HCT116 (cell line): ENCODE measurements around the gene TSPAN31. TPM values are rescaled to one million over a fixed set of nuclear protein-coding genes. Genes with fewer than 3 reads are reported as not detected.

Experiments
- ATAC-seq: fragments of 200-7000 bp; cut with Tn5 transposase; 2 replicates; pipeline ENCODE4 v1.9.1; 2020; ENCODE audit warnings: mild to moderate bottlenecking, moderate library complexity
- BruUV-seq: library from RNA; stranded (reverse); fragments of 400-500 nt; replicated peaks from 2 replicates; lab custom pipeline; 2021; lab: Mats Ljungman, UMichigan
- CTCF ChIA-PET: fragments of 300-600 bp; sonication (Branson Sonifier 250); formaldehyde crosslinking; loops from one replicate; lab custom pipeline; 2021; ENCODE audit warnings: antibody characterized with exemption; lab: Charles Lee
- POLR2A ChIA-PET: fragments of 300-600, 350-600 bp; sonication (Branson Sonifier 250); formaldehyde crosslinking; loops from one replicate; lab custom pipeline; 2021; ENCODE audit warnings: antibody characterized with exemption; lab: Charles Lee
- RAD21 ChIA-PET, 2 experiments: fragments of 300-600 bp; sonication (Branson Sonifier 250); formaldehyde crosslinking; loops; one replicate each; lab custom pipeline; 2023; ENCODE audit warnings: low total read pairs in 2 of 2; ENCODE audit not compliant: uncharacterized antibody in 2 of 2, unreplicated experiment in 2 of 2, low non-redundant PET in 1 of 2; lab: Charles Lee
- DNase-seq: peaks from one replicate; pipeline ENCODE4 v3.0.0-alpha.2; 2010; ENCODE audit warnings: low read depth, low spot score
- H2AFZ ChIP-seq: fragments of 200-600 bp; shearing (Covaris generic), sonication (generic); 2 replicates; pipeline ENCODE4 v1.6.1; 2017; ENCODE audit warnings: low read depth, mixed run types, mixed read lengths, antibody characterized with exemption, low read length; ENCODE audit not compliant: poor library complexity, severe bottlenecking
- H3K27ac ChIP-seq: 2 replicates; pipeline ENCODE4 v1.5.1; 2012; ENCODE audit warnings: low read depth, low read length
- H3K27me3 ChIP-seq: fragments of 200-600 bp; sonication (generic); 2 replicates; pipeline ENCODE4 v1.6.1; 2016; ENCODE audit warnings: mixed run types, low read length, mixed read lengths; ENCODE audit not compliant: insufficient read depth
- H3K36me3 ChIP-seq, 2 experiments: fragments of 200-500 bp in 1 of 2; fragments of 200-600 bp in 1 of 2; sonication (Bioruptor generic) in 1 of 2; sonication (generic) in 1 of 2; 2 replicates each; pipeline versions ENCODE4 v1.5.1 to v1.6.1; 2014 to 2016; ENCODE audit warnings: low read length in 2 of 2, inconsistent platforms in 1 of 2, mixed read lengths in 1 of 2, mixed run types in 1 of 2; ENCODE audit not compliant: insufficient read depth in 2 of 2, control insufficient read depth in 1 of 2
- H3K4me1 ChIP-seq, 2 experiments: fragments of 200-600 bp in 1 of 2; sonication (generic) in 1 of 2; 2 replicates each; pipeline versions ENCODE4 v1.5.1 to v1.6.1; 2012 to 2017; ENCODE audit warnings: low read length in 2 of 2, inconsistent platforms in 1 of 2, mild to moderate bottlenecking in 1 of 2, mixed read lengths in 1 of 2, mixed run types in 1 of 2, moderate library complexity in 1 of 2; ENCODE audit not compliant: insufficient read depth in 2 of 2, control insufficient read depth in 1 of 2
- H3K4me2 ChIP-seq: fragments of 200-600 bp; sonication (generic); 2 replicates; pipeline ENCODE4 v1.6.1; 2017; ENCODE audit warnings: mixed run types, low read length, mixed read lengths
- H3K4me3 ChIP-seq, 2 experiments: fragments of 200-600 bp in 1 of 2; sonication (generic) in 1 of 2; replicated peaks in 1 of 2; 2 replicates each; pipeline ENCODE4 v1.5.1; 2011 to 2016; ENCODE audit warnings: low read length in 2 of 2, control low read depth in 1 of 2, low read depth in 1 of 2, mild to moderate bottlenecking in 1 of 2, mixed read lengths in 1 of 2, mixed run types in 1 of 2
- H3K79me2 ChIP-seq: fragments of 200-600 bp; sonication (generic); 2 replicates; pipeline ENCODE4 v1.6.1; 2017; ENCODE audit warnings: mild to moderate bottlenecking, mixed run types, low read length, moderate library complexity, mixed read lengths; ENCODE audit not compliant: insufficient read depth
- H3K9ac ChIP-seq: fragments of 200-600 bp; sonication (generic); 2 replicates; pipeline ENCODE4 v1.6.1; 2016; ENCODE audit warnings: low read length, mixed read lengths
- H3K9me2 ChIP-seq: fragments of 200-600 bp; sonication (generic), shearing (Covaris generic); 2 replicates; pipeline ENCODE4 v1.6.1; 2017; ENCODE audit warnings: mixed run types, mild to moderate bottlenecking, moderate library complexity; ENCODE audit not compliant: insufficient read depth
- H3K9me3 ChIP-seq, 2 experiments: fragments of 200-500 bp in 1 of 2; fragments of 200-600 bp in 1 of 2; sonication (Bioruptor generic) in 1 of 2; sonication (generic) in 1 of 2; 2 replicates each; pipeline ENCODE4 v1.6.1; 2014 to 2017; ENCODE audit warnings: low read length in 2 of 2, mixed read lengths in 2 of 2, inconsistent platforms in 1 of 2, low read depth in 1 of 2, mild to moderate bottlenecking in 1 of 2, mixed run types in 1 of 2, moderate library complexity in 1 of 2; ENCODE audit not compliant: control insufficient read depth in 1 of 2, insufficient read depth in 1 of 2
- H4K20me1 ChIP-seq: fragments of 200-600 bp; sonication (generic), shearing (Covaris generic); 2 replicates; pipeline ENCODE4 v1.6.1; 2017; ENCODE audit warnings: mixed run types, mild to moderate bottlenecking, moderate library complexity; ENCODE audit not compliant: insufficient read depth
- CBX3 ChIP-seq: IDR thresholded peaks from 2 replicates; pipeline ENCODE4 v1.6.1; 2012; ENCODE audit warnings: low read depth
- CEBPB ChIP-seq: IDR thresholded peaks from 2 replicates; pipeline ENCODE4 v1.6.1; 2012; ENCODE audit warnings: low read depth
- CTCF ChIP-seq, 3 experiments: fragments of 200-600 bp in 1 of 3; sonication (generic) in 1 of 3; IDR thresholded peaks in 2 of 3; conservative IDR thresholded peaks in 1 of 3; 2 replicates each; pipeline ENCODE4 v1.5.1; 2012 to 2017; ENCODE audit warnings: low read depth in 2 of 3, low read length in 2 of 3, antibody characterized with exemption in 1 of 3, borderline replicate concordance in 1 of 3, control low read depth in 1 of 3, mild to moderate bottlenecking in 1 of 3, mixed read lengths in 1 of 3, mixed run types in 1 of 3, moderate library complexity in 1 of 3; ENCODE audit not compliant: insufficient read depth in 1 of 3
- EGR1 ChIP-seq: IDR thresholded peaks from 2 replicates; pipeline ENCODE4 v1.6.1; 2012; ENCODE audit warnings: low read depth
- ELF1 ChIP-seq: IDR thresholded peaks from 2 replicates; pipeline ENCODE4 v1.6.1; 2012; ENCODE audit warnings: low read depth, borderline replicate concordance
- EZH2 ChIP-seq: fragments of 200-600 bp; sonication (generic); IDR thresholded peaks from 2 replicates; pipeline ENCODE4 v1.6.1; 2017; ENCODE audit warnings: antibody characterized with exemption, mixed run types
- FOSL1 ChIP-seq: IDR thresholded peaks from 2 replicates; pipeline ENCODE4 v1.6.1; 2012; ENCODE audit warnings: low read depth
- MAX ChIP-seq: IDR thresholded peaks from 2 replicates; pipeline ENCODE4 v1.6.1; 2012
- POLR2A ChIP-seq: IDR thresholded peaks from 2 replicates; pipeline ENCODE4 v1.7.0; 2011; ENCODE audit warnings: borderline replicate concordance; ENCODE audit not compliant: insufficient read depth, insufficient read length; ENCODE audit errors: extremely low read depth
- POLR2AphosphoS5 ChIP-seq: IDR thresholded peaks from 2 replicates; pipeline ENCODE4 v1.6.1; 2011; ENCODE audit warnings: mild to moderate bottlenecking, low read depth, low read length, moderate library complexity
- RAD21 ChIP-seq: IDR thresholded peaks from 2 replicates; pipeline ENCODE4 v1.6.1; 2012; ENCODE audit warnings: low read depth, mild to moderate bottlenecking
- REST ChIP-seq: IDR thresholded peaks from 2 replicates; pipeline ENCODE4 v1.6.1; 2012; ENCODE audit warnings: low read depth
- SP1 ChIP-seq: IDR thresholded peaks from 2 replicates; pipeline ENCODE4 v1.6.1; 2012; ENCODE audit warnings: low read depth
- SRF ChIP-seq: IDR thresholded peaks from 2 replicates; pipeline ENCODE4 v1.6.1; 2012; ENCODE audit warnings: low read depth
- ZBTB33 ChIP-seq: IDR thresholded peaks from 2 replicates; pipeline ENCODE4 v1.6.1; 2011; ENCODE audit warnings: mild to moderate bottlenecking, low read length, moderate library complexity; ENCODE audit not compliant: insufficient replicate concordance; ENCODE audit errors: extremely low read depth
- intact Hi-C: fragments of 100-400 bp; cut with micrococcal nuclease; formaldehyde crosslinking; loops from 2 replicates; pipeline ENCODE4 v1.10.0; 2022
- total RNA-seq: library from RNA; stranded (reverse); gene quantifications from one replicate; pipeline ENCODE4 v1.2.1, GENCODE V29; 2021; ENCODE audit not compliant: unreplicated experiment

Gene TSPAN31
- total RNA-seq, 1 experiment from 2014 or later, result 14.9 TPM

GRCh38 chr12:57718641-57719528 is 26.0 kb upstream of the TSPAN31 start (continued):
- no peak for TF ChIP-seq REST
- no peak for TF ChIP-seq FOSL1
- TF ChIP-seq POLR2A, result no peak
- no peak for TF ChIP-seq ELF1

GRCh38 chr12:57719777-57720605 is 24.8 kb upstream of the TSPAN31 start:
- no peak for ATAC-seq
- Histone ChIP-seq H3K79me2 (no peaks in the 10 kb centered on the region), H3K9me2 (no peaks in the 10 kb centered on the region)
- TF ChIP-seq MAX (no peak), POLR2AphosphoS5 (no peak), POLR2A (no peak), CTCF (IDR thresholded peaks at IDR 0.05 in 2 of 3, conservative IDR thresholded peaks at IDR 0.05 in 1 of 3; ENCODE audit: borderline replicate concordance in 1 of 3, insufficient read depth in 1 of 3, low read depth in 2 of 3, low read length in 2 of 3) (no peak), SRF (no peak), SP1 (no peak), ELF1 (no peak), RAD21 (no peak), EGR1 (no peak), ZBTB33 (no peak), EZH2 (no peak), CEBPB (no peak), CBX3 (no peak)
- TF ChIP-seq, all 23 proteins: peak for 0
- CTCF ChIA-PET, result interaction anchor here (1.1 kb wide), 1 partner anchor 9 kb away, joined by 3 read pairs; no protein-coding TSS in a partner anchor
- Histone ChIP-seq H3K27ac (no peak overlapping the region), H3K36me3 (peaks cover 3 to 15% of the 10 kb centered on the region in 2 experiments; a peak in 3 of 4 replicates), H3K9me3 (no peaks in the 10 kb centered on the region), H2AFZ (no peak overlapping the region), H3K27me3 (no peaks in the 10 kb centered on the region), H3K4me3 (no peak overlapping the region), H4K20me1 (no peaks in the 10 kb centered on the region), H3K4me1 (no peaks in the 10 kb centered on the region), H3K9ac (no peak overlapping the region), H3K4me2 (no peak overlapping the region)
- RAD21 ChIA-PET, result no interaction called here
- BruUV-seq, result no TSS peak
- intact Hi-C loops, result no loop called here
- POLR2A ChIA-PET, result no interaction called here
- no peak for DNase-seq
